GM12872 (cell line): ENCODE data around the gene PTPRQ.

ENCODE experiments used
- TF ChIP-seq, protein P1 (sequence below): IDR thresholded peaks from 3 replicates; pipeline ENCODE4 v1.5.1; 2011; ENCODE audit warnings: low read depth, mild to moderate bottlenecking, low read length, moderate library complexity; ENCODE audit not compliant: insufficient read depth

The PTPRQ gene

DNA sequence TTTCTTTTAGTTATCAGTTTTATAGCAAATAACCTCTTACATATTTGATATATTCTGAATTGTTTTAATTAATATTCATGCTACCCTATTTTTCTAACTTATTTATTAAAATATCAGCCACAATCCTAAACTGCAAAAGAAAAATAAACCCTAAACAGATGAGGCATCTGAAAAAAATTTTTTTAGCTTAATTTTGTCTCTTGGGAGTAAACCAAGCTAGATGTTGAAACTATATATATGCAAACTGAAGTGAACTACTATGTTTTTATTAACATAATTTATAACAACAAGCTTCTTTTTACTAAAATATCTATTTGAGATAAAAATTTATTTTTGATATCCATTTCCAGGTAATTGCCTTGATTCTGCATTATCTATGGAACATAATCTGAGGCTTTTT is 87.6 kb downstream of the PTPRQ start:
- TF ChIP-seq, protein P1, sequence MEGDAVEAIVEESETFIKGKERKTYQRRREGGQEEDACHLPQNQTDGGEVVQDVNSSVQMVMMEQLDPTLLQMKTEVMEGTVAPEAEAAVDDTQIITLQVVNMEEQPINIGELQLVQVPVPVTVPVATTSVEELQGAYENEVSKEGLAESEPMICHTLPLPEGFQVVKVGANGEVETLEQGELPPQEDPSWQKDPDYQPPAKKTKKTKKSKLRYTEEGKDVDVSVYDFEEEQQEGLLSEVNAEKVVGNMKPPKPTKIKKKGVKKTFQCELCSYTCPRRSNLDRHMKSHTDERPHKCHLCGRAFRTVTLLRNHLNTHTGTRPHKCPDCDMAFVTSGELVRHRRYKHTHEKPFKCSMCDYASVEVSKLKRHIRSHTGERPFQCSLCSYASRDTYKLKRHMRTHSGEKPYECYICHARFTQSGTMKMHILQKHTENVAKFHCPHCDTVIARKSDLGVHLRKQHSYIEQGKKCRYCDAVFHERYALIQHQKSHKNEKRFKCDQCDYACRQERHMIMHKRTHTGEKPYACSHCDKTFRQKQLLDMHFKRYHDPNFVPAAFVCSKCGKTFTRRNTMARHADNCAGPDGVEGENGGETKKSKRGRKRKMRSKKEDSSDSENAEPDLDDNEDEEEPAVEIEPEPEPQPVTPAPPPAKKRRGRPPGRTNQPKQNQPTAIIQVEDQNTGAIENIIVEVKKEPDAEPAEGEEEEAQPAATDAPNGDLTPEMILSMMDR = no peak

DNA sequence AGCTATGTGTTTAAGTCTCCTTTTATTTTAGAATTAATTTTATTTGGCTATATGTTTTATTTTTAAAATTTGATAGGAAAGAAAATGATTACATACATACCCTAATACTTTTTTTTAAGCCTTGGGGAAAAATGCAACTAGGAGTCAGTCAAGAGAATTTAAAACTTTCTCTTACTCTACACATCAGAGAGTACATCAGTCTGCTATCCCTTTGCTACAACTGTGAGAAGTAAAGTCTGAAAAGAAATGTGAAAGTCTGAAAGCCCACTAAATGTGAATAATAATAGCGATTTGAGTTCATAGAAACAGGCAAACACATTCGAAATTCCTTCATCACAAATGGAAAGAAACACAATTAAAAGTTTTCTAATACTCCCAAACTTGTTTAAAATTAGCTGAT is 95.0 kb downstream of the PTPRQ start:
- TF ChIP-seq, protein P1 = no peak

DNA sequence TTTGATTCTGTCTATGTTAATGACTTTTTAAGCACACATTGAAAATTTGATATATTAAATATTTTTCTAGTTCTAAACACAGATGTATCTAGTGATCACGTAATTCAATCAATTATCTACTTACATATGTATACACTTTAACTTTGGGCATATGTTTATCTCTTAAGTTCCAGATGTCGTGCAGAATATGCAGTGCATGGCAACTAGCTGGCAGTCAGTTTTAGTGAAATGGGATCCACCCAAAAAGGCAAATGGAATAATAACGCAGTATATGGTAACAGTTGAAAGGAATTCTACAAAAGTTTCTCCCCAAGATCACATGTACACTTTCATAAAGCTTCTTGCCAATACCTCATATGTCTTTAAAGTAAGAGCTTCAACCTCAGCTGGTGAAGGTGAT is 105.3 kb downstream of the PTPRQ start:
- TF ChIP-seq, protein P1 = no peak

- TF ChIP-seq, protein P1 = no peak
These were observed 107.9 kb downstream of the PTPRQ start for GRCh38 chr12:80551897-80552296.

DNA sequence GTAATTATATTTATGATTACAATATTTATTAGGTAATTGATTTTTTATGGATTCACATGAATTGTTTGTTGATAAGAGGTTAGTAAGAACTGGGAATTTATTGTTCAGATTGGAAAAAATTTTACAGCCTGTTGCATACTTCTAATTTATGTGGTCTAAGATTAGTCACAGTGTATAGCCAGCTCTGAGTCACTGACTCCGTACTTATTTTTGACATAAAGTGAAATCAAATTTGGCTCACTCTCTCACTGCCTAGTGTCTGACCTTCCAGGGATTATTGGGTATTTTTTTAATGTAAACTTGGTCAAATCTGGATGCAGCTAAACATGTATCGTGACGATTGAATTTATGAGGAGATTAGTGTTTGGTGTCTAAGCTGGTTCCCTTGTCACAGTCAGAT is 109.3 kb downstream of the PTPRQ start:
- TF ChIP-seq, protein P1 = no peak

- TF ChIP-seq, protein P1 = no peak
These were observed 112.5 kb downstream of the PTPRQ start for GRCh38 chr12:80556566-80556965.

DNA sequence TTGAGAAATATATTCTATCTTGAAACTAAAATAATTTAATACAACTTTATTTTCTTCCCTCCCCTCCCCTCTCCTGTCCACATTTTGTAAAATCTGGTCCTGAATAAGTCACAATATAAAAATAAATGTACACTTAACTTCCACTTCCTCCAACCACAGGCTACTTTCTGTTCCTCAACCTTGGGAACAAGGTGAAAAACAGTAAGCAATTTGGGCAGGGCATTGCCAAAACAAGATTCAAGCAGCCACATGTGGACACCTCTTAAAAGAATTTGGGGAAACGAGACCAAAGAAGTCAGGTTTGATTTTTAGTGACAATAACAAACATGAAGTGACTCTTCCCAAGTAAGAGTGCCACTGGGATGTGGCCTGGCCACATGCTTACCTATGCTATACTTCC is 115.7 kb downstream of the PTPRQ start:
- TF ChIP-seq, protein P1 = no peak

GRCh38 chr12:80565271-80565670 is 121.2 kb downstream of the PTPRQ start:
- TF ChIP-seq, protein P1 = no peak
